ENCODE results near the gene YTHDF2.

DNA sequence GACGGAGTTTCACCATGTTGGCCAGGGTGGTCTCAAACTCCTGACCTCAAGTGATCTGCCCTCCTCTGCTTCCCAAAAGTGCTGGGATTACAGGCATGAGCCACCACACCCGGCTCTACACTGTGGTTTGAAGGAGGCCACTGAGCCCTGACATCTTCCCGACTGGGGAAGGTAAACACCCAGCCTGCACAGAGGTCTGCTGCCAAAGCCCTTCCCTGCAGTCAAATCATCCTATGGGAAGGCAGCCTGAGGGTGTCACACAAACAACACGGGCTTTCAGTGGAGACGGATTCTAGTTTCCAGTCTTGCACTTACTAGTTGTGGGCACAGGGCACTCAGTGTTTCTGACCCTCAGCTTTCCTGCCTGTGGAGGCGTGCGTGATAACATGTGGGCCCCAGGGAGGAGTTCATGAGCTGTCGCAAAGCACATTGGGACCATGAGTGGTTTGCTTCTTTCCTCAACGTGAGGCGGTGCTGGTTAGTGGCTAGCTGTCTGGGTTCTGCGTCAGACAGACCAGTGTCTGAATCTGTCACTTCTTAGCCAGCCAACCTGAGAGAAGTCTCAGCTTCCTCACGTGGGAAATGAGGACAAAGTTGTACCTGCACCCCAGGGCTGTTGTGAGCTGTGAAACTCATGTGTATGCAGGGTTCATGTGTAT, 53.8 kb downstream of the YTHDF2 start:
- TF ChIP-seq EZH2 (IDR thresholded peaks at IDR 0.05; ENCODE audit: insufficient read depth, low read length) = no peak
- TF ChIP-seq, protein P1, sequence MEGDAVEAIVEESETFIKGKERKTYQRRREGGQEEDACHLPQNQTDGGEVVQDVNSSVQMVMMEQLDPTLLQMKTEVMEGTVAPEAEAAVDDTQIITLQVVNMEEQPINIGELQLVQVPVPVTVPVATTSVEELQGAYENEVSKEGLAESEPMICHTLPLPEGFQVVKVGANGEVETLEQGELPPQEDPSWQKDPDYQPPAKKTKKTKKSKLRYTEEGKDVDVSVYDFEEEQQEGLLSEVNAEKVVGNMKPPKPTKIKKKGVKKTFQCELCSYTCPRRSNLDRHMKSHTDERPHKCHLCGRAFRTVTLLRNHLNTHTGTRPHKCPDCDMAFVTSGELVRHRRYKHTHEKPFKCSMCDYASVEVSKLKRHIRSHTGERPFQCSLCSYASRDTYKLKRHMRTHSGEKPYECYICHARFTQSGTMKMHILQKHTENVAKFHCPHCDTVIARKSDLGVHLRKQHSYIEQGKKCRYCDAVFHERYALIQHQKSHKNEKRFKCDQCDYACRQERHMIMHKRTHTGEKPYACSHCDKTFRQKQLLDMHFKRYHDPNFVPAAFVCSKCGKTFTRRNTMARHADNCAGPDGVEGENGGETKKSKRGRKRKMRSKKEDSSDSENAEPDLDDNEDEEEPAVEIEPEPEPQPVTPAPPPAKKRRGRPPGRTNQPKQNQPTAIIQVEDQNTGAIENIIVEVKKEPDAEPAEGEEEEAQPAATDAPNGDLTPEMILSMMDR (IDR thresholded peaks at IDR 0.05; ENCODE audit: insufficient read depth, low read depth, low read length) = no peak
